NCI-H2029 (cell line): ENCODE results near the gene AHCY.
"Not testable (repeated sequence)": the region's sequence is repeated elsewhere in the genome, so short reads cannot be mapped to it uniquely, and the experiment has no call there.

ENCODE experiments used
- DNase-seq: peaks from one replicate; lab custom pipeline; 2025; lab: John Stamatoyannopoulos, UW

The AHCY gene

DNA sequence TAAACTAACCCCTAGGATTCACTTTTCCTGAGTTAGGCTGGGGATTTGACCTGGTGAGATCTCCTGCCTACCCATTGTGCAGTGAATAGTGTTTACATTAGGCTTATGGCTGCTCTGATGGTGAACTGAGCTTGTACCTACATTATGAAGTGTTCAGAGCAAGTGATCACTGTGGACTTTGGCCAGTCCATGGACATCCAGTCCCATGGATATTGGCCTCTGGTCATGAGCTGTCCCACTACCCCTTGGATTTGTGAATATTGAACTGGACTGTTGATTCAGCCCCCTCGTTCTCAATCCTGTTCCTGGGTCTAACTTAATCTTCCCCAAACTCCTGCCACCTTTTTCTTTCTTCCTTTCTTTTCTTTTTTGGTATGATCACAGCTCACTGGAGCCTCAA lies 48.2 kb downstream of the AHCY start:
- no peak for DNase-seq

- DNase-seq = not testable (repeated sequence)
These were observed 50.6 kb downstream of the AHCY start for GRCh38 chr20:34252431-34253086.

DNA sequence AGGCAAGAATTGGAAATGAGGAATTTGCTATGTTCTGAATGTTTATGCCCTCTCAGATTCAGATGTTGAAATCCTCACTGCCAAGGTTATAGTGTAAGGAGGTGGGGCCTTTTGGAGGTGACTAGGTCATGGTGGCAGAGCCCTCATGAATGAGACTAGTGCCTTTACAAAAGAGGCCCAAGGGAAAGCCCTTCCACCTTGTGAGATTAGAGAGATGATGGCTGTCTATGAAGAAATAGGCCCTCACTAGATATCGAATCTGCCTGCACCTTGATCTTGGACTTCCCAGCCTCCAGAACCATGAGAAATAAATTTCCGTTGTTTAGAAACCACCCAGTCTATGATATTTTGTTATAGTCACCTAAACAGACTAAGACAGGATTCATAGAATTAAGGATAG lies 51.5 kb downstream of the AHCY start:
- DNase-seq = no peak

DNA sequence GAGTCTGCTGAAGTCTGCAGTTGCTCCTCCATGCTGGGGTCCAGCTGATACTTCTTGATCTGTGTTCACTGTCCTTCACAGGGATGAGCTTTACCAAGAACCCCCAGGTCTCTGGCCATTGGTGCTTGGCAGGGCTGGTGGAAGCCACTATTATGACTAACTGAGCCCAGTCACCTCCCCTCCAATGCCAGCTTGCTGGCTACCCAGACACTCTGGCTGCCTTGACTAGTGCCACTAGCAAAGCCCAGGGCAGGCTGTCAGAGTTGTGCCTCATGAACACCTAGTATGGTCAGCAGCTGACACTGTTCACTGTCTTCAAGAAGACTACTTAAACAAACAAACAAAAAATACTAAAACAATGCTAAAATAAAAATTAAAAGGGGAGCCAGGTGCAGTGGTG lies 53.1 kb downstream of the AHCY start:
- DNase-seq = no peak

DNA sequence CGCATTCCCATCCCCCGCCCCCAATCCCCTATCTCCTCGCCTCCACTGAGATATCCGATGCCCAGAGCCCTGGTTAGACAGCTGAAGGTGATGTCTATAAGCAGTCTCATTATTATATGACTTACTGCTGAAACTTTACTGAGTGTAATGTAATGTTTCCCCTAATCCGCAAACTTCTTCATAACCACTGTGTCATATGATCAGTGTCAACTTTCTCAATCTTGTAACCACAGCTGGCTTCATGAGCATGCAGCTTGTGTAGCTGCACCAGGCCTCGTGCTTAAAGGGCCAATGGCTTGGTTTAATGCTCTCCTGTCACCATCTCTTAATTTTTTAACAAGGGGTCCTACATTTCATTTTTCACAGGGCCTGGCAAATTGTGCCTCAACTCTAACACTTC lies 53.9 kb downstream of the AHCY start:
- no peak for DNase-seq

DNA sequence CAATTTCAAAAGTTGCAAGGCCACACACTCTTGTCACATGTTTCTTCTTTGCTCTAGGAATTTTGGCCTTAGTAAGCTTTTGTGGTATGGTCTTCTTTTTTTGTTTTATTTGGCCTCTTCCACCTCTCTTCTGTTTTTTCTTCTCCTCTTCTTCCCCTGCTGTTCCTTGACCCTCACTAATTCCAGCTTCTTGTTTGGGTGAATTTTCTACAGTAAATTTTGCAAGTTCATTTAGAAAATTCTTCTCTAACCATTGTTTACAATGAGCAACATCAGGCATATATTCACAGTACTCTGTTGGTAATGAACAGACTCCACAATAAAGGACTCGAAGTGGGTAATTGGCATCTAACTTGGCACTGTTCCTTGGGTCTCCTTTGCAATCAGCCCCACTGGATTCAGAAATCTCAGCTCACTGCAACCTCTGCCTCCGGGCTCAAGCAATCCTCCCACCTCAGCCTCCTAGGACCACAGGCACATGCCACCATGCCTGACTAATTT lies 57.0 kb downstream of the AHCY start:
- no peak for DNase-seq

DNA sequence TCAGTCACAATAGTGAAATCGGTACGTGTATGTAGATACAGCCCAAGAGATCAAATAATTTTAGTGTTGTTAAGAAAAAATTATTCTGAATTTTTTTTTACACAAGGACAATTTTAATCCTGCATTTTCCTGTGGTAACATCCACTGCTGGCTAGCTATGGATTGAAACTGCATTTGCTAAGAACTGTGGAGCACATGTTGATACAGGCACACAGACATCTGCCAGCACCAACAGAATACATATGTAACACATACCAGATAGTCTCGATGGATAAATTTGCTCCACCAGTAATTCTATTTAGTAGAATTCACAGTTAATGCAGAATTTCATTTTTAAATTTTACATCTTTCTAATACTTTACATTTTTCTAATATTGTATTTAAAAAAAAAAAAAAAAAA lies 59.8 kb downstream of the AHCY start:
- no peak for DNase-seq

GRCh38 chr20:34242879-34243278 lies 60.3 kb downstream of the AHCY start:
- no peak for DNase-seq

GRCh38 chr20:34242015-34242414 lies 61.1 kb downstream of the AHCY start:
- DNase-seq = not testable (repeated sequence)

GRCh38 chr20:34240693-34241615 lies 62.2 kb downstream of the AHCY start, which contains the start of gene ASIP:
ASIP (plus strand) TSS chr20:34241423; CDS start chr20:34260375, 18,952 bp downstream.
- no peak for DNase-seq

GRCh38 chr20:34240121-34240520 lies 63.0 kb downstream of the AHCY start:
- no peak for DNase-seq

GRCh38 chr20:34237942-34238341 lies 65.2 kb downstream of the AHCY start:
- no peak for DNase-seq

DNA sequence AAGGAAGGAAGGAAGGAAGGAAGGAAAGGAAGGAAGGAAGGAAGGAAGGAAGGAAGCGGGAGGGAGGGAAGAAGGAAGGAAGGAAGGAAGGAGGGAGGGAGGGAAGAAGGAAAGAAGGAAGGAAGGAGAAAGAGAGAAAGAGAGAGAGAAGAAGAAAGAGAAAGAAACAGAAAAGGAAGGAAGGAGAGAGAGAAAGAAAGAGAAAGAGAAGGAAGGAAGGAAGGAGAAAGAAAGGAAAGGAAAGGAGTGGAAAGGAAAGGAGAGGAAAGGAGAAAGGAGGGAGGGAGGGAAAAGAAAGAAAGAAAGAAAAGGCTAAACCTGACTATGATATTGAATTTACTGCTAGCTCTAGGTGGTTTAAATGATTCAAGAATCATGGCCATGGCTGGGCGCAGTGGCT lies 67.3 kb downstream of the AHCY start:
- no peak for DNase-seq

DNA sequence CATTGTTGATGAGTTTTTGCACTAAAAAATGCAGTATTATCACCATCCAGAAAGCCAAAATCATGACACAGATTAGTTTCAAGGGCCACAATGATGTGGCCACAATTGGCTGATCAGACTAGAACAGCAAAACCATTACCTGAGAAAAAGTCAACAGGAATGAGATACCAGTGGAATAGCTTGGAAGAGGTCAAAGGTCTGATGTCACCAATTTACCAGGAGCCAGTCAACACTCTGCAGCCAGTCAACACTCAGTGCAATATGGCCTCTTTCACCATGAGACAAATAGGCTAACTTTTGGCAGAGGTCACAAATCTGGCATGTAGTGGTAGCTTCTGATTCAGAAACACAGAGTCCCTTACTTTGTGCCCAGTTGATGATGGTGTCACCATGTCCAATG lies 69.5 kb downstream of the AHCY start:
- DNase-seq = no peak

- DNase-seq = no peak
These were observed 70.6 kb downstream of the AHCY start for GRCh38 chr20:34232494-34233087.

DNA sequence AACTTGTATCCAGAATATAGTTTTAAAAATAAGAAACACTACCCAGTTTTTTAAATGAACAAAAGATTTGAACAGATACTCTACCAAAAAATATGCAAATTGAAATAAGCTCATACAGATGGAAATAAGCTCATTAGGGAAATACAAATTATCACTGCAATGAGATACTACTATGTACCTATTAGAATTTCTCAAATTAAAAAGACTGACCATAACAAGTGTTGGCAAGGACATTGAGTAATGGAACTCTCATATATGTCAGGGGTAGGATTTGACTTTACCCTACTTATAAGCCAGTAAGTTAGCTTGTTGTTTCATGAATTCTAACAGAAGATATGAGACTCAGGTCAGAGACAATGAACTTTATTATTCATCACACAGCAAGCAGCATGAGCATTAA lies 71.5 kb downstream of the AHCY start:
- no peak for DNase-seq
